ENCODE results near the gene MAF. TPM values are rescaled to one million over a fixed set of nuclear protein-coding genes. Genes with fewer than 3 reads are reported as not detected.

The MAF gene
- total and polyA plus RNA-seq, 2 of the 4 experiments (the other 2 are of a cell fraction), result under 0.01 to 0.02 TPM

GRCh38 chr16:79560318-79560717 lies 40.2 kb downstream of the MAF start:
- Histone ChIP-seq H3K56ac (ENCODE audit: extremely low read depth, insufficient read depth, low read length) (no peak overlapping the region), H2AK5ac (ENCODE audit: low read depth, low read length) (no peak overlapping the region), H3K9me1 (ENCODE audit: insufficient read depth, low read length) (no peaks in the 10 kb centered on the region), H4K5ac (ENCODE audit: low read depth, low read length) (no peak overlapping the region), H2AFZ (replicated peaks; ENCODE audit: low read length, poor library complexity) (no peak overlapping the region), H3K9ac (ENCODE audit: low read depth, low read length) (no peak overlapping the region), H4K20me1 (ENCODE audit: insufficient read depth, low read length) (no peaks in the 10 kb centered on the region), H4K91ac (ENCODE audit: insufficient read depth, low read depth, low read length) (no peak overlapping the region), H3K4me2 (ENCODE audit: low read depth, low read length) (no peak overlapping the region), H2BK15ac (ENCODE audit: low read depth, low read length) (no peak overlapping the region), H3K27me3 (ENCODE audit: control insufficient read depth, insufficient read depth, low read length) (no peaks in the 10 kb centered on the region), H3K14ac (replicated peaks; ENCODE audit: low read depth, low read length) (no peak overlapping the region), H4K8ac (ENCODE audit: low read depth in 2 of 2, low read length in 2 of 2) (no peak overlapping the region), H2BK120ac (ENCODE audit: low read depth, low read length) (no peak overlapping the region), H3K27ac (ENCODE audit: insufficient read depth, low read length) (no peak overlapping the region), H3K4me1 (ENCODE audit: control insufficient read depth, insufficient read depth, low read length) (no peaks in the 10 kb centered on the region), H3K36me3 (ENCODE audit: control insufficient read depth, insufficient read depth, low read length) (no peaks in the 10 kb centered on the region), H3K4me3 (ENCODE audit: insufficient read depth, low read depth, low read length) (no peak overlapping the region), H2AK9ac (replicated peaks; ENCODE audit: low read depth, low read length, poor library complexity) (no peak overlapping the region), H3K23ac (ENCODE audit: low read depth, low read length) (no peak overlapping the region), H3K79me1 (ENCODE audit: low read depth in 1 of 2, low read length in 2 of 2) (no peaks in the 10 kb centered on the region), H3K4ac (ENCODE audit: low read depth, low read length) (no peak overlapping the region), H2BK20ac (ENCODE audit: low read depth, low read length) (no peak overlapping the region), H2BK5ac (ENCODE audit: low read depth, low read length, poor library complexity, severe bottlenecking) (no peak overlapping the region), H3K9me3 (ENCODE audit: control insufficient read depth, insufficient read depth, low read length) (peaks cover 6% of the 10 kb centered on the region; the same call in 1 of the 2 replicates), H3K18ac (ENCODE audit: low read depth, low read length) (no peak overlapping the region)
- 0 out of 2 replicates have a peak, but pooled peaks have one; percentile 2 for TF ChIP-seq CEBPB (IDR thresholded peaks at IDR 0.05; ENCODE audit: low read depth, low read length)
- no peak for TF ChIP-seq POLR2A (IDR thresholded peaks at IDR 0.05; ENCODE audit: low read depth, low read length)
- intact Hi-C loops (cut with micrococcal nuclease) (no loop called here), dilution Hi-C loops (cut with HindIII; ENCODE audit: low sequenced_read_pairs, unreplicated experiment) (no loop called here), in situ Hi-C loops (cut with MboI; ENCODE audit: low sequenced_read_pairs) (no loop called here)
- ChIA-PET CTCF (interaction anchor here (0.6 kb wide), 1 partner anchor 605 kb away, joined by 3 read pairs; no protein-coding TSS in a partner anchor), POLR2A (ENCODE audit: unreplicated experiment) (no interaction called here)
- no CpG with 5 or more reads among the region's 2 CpGs for WGBS, 2 experiments (ENCODE audit: extremely low coverage in 2 of 2, insufficient read length in 1 of 2)
- BruUV-seq (replicated peaks), result no TSS peak
- DNase-seq (no peak), ATAC-seq (ENCODE audit: low read depth) (no peak)

Data from IMR-90 (cell line).